Right lobe of liver (tissue), 4 donors: ENCODE measurements around the gene STX8.

Source experiments
- CTCF ChIP-seq, 4 donors: fragments of 200-600 bp in 3 of 4; fragments of 450-650 bp in 1 of 4; IDR thresholded peaks; one replicate each; pipeline versions ENCODE4 v1.5.1 to v1.8.0; 2016 to 2022; ENCODE audit warnings: antibody characterized with exemption in 4 of 4, mild to moderate bottlenecking in 2 of 4
- POLR2A ChIP-seq: fragments of 450-650 bp; IDR thresholded peaks from one replicate; pipeline ENCODE4 v1.6.1; 2017; ENCODE audit warnings: antibody characterized with exemption, mild to moderate bottlenecking
- donor health status: DM: no; HTN: no; CAD: no.
- donor health status: DM: no; HTN: no; CAD: no.
- donor health status: DM: no; HTN: yes; CAD: no.

DNA sequence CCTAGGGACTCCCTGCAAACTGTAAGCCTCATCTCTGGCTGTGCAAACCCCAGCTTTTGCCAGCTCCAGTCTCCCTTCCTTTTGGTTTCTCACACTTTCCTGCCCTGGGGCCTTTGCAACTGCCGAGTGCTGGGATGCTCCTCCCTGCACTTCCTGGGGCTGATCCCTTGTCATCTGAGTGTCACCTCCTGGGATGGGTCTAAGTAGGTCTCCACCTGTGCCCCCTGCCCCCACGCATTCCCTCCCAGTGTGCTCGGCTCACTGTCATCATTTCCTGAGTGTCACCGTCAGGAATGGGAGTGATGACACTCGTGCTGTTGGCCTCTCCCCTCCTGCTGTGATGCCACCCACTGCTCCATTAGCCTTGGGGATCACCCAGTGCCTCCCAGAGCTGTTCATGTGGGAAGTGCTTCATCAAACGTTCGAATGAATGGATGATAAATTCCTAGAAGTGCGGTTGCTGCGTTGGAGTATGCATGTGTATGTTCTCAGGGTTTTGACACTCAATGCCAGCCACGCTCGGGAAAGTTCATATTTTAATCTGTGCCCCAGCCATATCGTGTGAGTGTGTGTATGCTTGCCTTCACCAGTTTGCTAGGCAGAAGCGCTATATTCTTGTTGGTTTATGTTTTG is 364.4 kb downstream of the STX8 start:
- TF ChIP-seq CTCF (IDR thresholded peaks at IDR 0.05) (no peak), POLR2A (no peak)
